GM23338 (cell line): ENCODE results near the gene LRMDA. TPM values are rescaled to one million over a fixed set of nuclear protein-coding genes. Genes with fewer than 3 reads are reported as not detected.

Experiments
- ATAC-seq: fragments of 200-7000 bp; cut with Tn5 transposase; 3 replicates; pipeline ENCODE4 v1.9.1; 2020
- DNase-seq: peaks from one replicate; pipeline ENCODE4 v3.0.0-alpha.2; 2015; ENCODE audit warnings: low spot score
- H2AFZ ChIP-seq: fragments of 200-600 bp; sonication (generic); 2 replicates; pipeline ENCODE4 v1.8.0; 2016; ENCODE audit warnings: antibody characterized with exemption, mild to moderate bottlenecking, moderate library complexity
- H3F3A ChIP-seq: fragments of 200-600 bp; sonication (generic); replicated peaks from 2 replicates; pipeline ENCODE4 v1.8.0; 2017; ENCODE audit warnings: antibody characterized with exemption, mixed run types, low read depth
- H3K27ac ChIP-seq: fragments of 200-600 bp; sonication (generic); 2 replicates; pipeline ENCODE4 v1.6.1; 2016; ENCODE audit warnings: low read depth
- H3K27me3 ChIP-seq: fragments of 200-600 bp; sonication (generic); 2 replicates; pipeline ENCODE4 v1.8.0; 2016; ENCODE audit warnings: mild to moderate bottlenecking, mixed run types, moderate library complexity; ENCODE audit not compliant: insufficient read depth
- H3K36me3 ChIP-seq: fragments of 200-600 bp; sonication (generic); 2 replicates; pipeline ENCODE4 v1.8.0; 2016; ENCODE audit warnings: mild to moderate bottlenecking; ENCODE audit not compliant: insufficient read depth
- H3K4me1 ChIP-seq: fragments of 200-600 bp; sonication (generic); 2 replicates; pipeline ENCODE4 v1.8.0; 2016; ENCODE audit warnings: mild to moderate bottlenecking, moderate library complexity; ENCODE audit not compliant: insufficient read depth
- H3K4me2 ChIP-seq: fragments of 200-600 bp; sonication (generic); 2 replicates; pipeline ENCODE4 v1.7.1; 2017; ENCODE audit warnings: mixed run types
- H3K4me3 ChIP-seq: fragments of 200-600 bp; sonication (generic); 2 replicates; pipeline ENCODE4 v1.6.1; 2016; ENCODE audit warnings: mixed run types
- H3K79me2 ChIP-seq: fragments of 200-600 bp; sonication (generic); replicated peaks from 2 replicates; pipeline ENCODE4 v1.8.0; 2017; ENCODE audit warnings: mild to moderate bottlenecking; ENCODE audit not compliant: insufficient read depth
- H3K9me2 ChIP-seq: fragments of 200-600 bp; sonication (generic); 2 replicates; pipeline ENCODE4 v1.8.0; 2017; ENCODE audit not compliant: insufficient read depth
- H4K20me1 ChIP-seq: fragments of 200-600 bp; sonication (generic); replicated peaks from 2 replicates; pipeline ENCODE4 v1.8.0; 2017; ENCODE audit warnings: mild to moderate bottlenecking; ENCODE audit not compliant: insufficient read depth
- H3K27ac Mint-ChIP-seq: 2 replicates; pipeline ENCODE4 v1.8.0; 2020; ENCODE audit warnings: inconsistent platforms, mild to moderate bottlenecking, moderate library complexity, mixed read lengths
- H3K27me3 Mint-ChIP-seq: 3 replicates; pipeline ENCODE4 v1.8.0; 2022; ENCODE audit warnings: low read depth, mild to moderate bottlenecking, moderate library complexity, mixed read lengths, inconsistent platforms; ENCODE audit not compliant: insufficient read depth, poor library complexity
- H3K36me3 Mint-ChIP-seq: 3 replicates; pipeline ENCODE4 v1.8.0; 2021; ENCODE audit warnings: low read depth, mild to moderate bottlenecking, inconsistent platforms, moderate library complexity, mixed read lengths
- H3K4me1 Mint-ChIP-seq: 3 replicates; pipeline ENCODE4 v1.8.0; 2020; ENCODE audit warnings: mild to moderate bottlenecking, inconsistent platforms, mixed read lengths
- H3K4me3 Mint-ChIP-seq: 3 replicates; pipeline ENCODE4 v1.8.0; 2021; ENCODE audit warnings: moderate library complexity, mild to moderate bottlenecking, inconsistent platforms, mixed read lengths
- H3K9me3 Mint-ChIP-seq: 3 replicates; pipeline ENCODE4 v1.8.0; 2020; ENCODE audit warnings: moderate library complexity, mild to moderate bottlenecking, inconsistent platforms, mixed read lengths
- CTCF ChIP-seq, 2 experiments: fragments of 200-600 bp in 1 of 2; sonication (generic) in 1 of 2; conservative IDR thresholded peaks; 2 replicates each; pipeline versions ENCODE4 v1.5.1 to v1.6.1; 2016 to 2017; ENCODE audit warnings: antibody characterized with exemption in 2 of 2, low read depth in 2 of 2, mild to moderate bottlenecking in 2 of 2, moderate library complexity in 1 of 2
- ETS1 ChIP-seq: IDR thresholded peaks from 2 replicates; pipeline ENCODE4 v1.6.1; 2016; ENCODE audit warnings: antibody characterized with exemption
- REST ChIP-seq: IDR thresholded peaks from one replicate; pipeline ENCODE4 v1.6.1; 2018; ENCODE audit warnings: antibody characterized with exemption; ENCODE audit not compliant: unreplicated experiment
- polyA plus RNA-seq: library from polyadenylated mRNA; unstranded; fragments of >200 nt; fragmentation: Nextera tagmentation; extraction: Ambion mirVana; gene quantifications from 2 replicates; pipeline ENCODE4 v1.2.1, GENCODE V29; 2016
- total RNA-seq: library from RNA; depleted of rRNA; stranded (reverse); fragments of >200 nt; shearing (Covaris generic); gene quantifications from 2 replicates; pipeline ENCODE4 v1.2.3, GENCODE V29; 2014

LRMDA gene
- total and polyA plus RNA-seq, 2 experiments from 2014 or later = 0.90 to 1.8 TPM

- H3K9me3 Mint-ChIP-seq = no peaks in the 10 kb centered on the region
- ATAC-seq (no peak), DNase-seq (peak; percentile 32)
- Histone ChIP-seq H3F3A (no peaks in the 10 kb centered on the region), H3K79me2 (no peaks in the 10 kb centered on the region), H3K27me3 (no peaks in the 10 kb centered on the region), H3K4me2 (no peak overlapping the region), H3K27ac (no peak overlapping the region), H2AFZ (no peak overlapping the region), H3K4me1 (no peaks in the 10 kb centered on the region), H4K20me1 (no peaks in the 10 kb centered on the region), H3K4me3 (no peak overlapping the region), H3K36me3 (no peaks in the 10 kb centered on the region), H3K9me2 (peaks cover 8% of the 10 kb centered on the region; the same call in 1 of the 2 replicates)
- no peak overlapping the region for H3K27ac Mint-ChIP-seq
- TF ChIP-seq REST (no peak), CTCF (conservative IDR thresholded peaks at IDR 0.05; ENCODE audit: low read depth in 2 of 2) (peak in 1 of 2 experiments; percentile 25; a peak in 1 of 4 replicates)
- no peaks in the 10 kb centered on the region; the same call in 2 of the 3 replicates for H3K4me1 Mint-ChIP-seq
- H3K4me3 Mint-ChIP-seq = no peak overlapping the region
- H3K27me3 Mint-ChIP-seq = peaks cover 1% of the 10 kb centered on the region
- no peaks in the 10 kb centered on the region for H3K36me3 Mint-ChIP-seq
Observed at GRCh38 chr10:76026905-76027304, 595.5 kb downstream of the LRMDA start.

GRCh38 chr10:76029782-76030181 is 598.4 kb downstream of the LRMDA start:
- Histone ChIP-seq H2AFZ (no peak overlapping the region), H3K27me3 (no peaks in the 10 kb centered on the region), H3K4me1 (no peaks in the 10 kb centered on the region; the same call in 1 of the 2 replicates), H3K36me3 (no peaks in the 10 kb centered on the region), H3K27ac (no peak overlapping the region), H3K4me3 (no peak overlapping the region), H4K20me1 (no peaks in the 10 kb centered on the region), H3K4me2 (no peak overlapping the region), H3K9me2 (peaks cover 5% of the 10 kb centered on the region; the same call in 1 of the 2 replicates), H3K79me2 (no peaks in the 10 kb centered on the region), H3F3A (no peaks in the 10 kb centered on the region)
- Mint-ChIP-seq H3K4me3 (no peak overlapping the region), H3K9me3 (no peaks in the 10 kb centered on the region), H3K4me1 (peaks cover 15% of the 10 kb centered on the region), H3K36me3 (no peaks in the 10 kb centered on the region), H3K27me3 (peaks cover 1% of the 10 kb centered on the region), H3K27ac (no peak overlapping the region)
- no peak for DNase-seq
- TF ChIP-seq CTCF (conservative IDR thresholded peaks at IDR 0.05; ENCODE audit: low read depth in 2 of 2) (no peak), REST (no peak), ETS1 (no peak)
- ATAC-seq = no peak
